GDM1 (cell line): Measurements from ENCODE around the gene SLMAP.

Source experiments
- DNase-seq: peaks from one replicate; lab custom pipeline; 2025; lab: John Stamatoyannopoulos, UW

Gene SLMAP

DNA sequence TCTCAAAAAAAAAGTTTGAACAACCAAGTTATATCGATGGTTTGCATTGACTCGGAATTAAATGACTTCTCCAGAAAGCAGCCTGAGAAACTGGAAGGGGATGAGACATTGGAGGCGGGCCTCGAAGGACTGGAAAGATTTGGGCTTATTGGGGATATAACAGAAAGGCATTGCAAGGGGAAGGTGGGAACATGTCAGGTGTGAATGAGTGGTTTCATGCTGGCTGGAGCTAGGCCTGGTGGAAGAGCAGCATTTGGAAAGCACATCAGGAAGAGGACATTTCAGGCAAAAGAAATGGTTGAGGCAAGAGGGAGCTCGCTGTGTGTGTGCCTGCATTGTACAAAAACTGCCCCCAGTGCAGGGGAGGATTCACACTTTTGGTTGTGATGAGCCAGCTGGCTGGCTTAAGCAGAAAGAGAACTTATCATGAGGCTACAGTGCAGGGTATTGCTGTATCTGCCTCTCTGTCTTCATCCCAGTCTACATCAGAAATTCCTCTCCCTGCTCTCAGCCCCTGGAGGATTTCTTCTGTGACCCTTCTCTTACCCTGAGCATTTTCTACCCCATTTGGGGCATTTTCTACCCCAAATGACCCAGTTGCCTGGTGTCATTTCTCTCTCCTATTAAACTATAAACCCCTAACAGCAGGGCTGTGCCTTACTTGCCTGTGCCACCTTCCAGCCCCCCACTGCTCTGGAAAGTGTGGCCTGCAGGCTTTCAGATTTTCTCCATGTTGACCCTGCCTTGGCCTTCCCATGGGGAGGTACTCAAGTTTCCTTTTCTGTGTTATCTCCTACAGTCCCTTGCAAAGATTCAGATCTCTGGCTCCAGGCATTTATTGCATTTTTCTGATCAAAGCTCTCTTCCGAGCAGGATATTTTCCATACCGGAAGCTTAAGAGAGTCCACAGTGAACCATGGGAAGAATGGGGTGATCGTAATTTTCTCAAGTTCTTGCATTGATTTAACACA lies 187.7 kb downstream of the SLMAP start:
- no peak for DNase-seq

DNA sequence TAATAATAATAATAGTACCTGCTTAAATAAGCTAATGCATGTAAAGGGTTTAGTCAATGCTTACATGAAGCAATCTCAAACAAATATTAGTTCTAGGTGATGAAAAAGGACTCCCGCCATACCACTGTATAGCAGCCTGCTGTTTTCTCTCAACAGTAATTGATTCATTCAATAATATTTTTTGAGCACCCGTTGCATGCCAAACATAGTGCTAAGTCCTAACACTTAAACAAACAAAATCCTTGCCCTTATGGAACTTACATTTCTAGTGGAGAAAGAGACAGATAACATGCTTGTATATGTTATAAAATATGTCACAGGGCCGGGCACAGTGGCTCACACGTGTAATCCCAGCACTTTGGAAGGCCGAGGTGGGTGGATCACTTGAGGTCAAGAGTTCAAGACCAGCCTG lies 190.9 kb downstream of the SLMAP start:
- no peak for DNase-seq

DNA sequence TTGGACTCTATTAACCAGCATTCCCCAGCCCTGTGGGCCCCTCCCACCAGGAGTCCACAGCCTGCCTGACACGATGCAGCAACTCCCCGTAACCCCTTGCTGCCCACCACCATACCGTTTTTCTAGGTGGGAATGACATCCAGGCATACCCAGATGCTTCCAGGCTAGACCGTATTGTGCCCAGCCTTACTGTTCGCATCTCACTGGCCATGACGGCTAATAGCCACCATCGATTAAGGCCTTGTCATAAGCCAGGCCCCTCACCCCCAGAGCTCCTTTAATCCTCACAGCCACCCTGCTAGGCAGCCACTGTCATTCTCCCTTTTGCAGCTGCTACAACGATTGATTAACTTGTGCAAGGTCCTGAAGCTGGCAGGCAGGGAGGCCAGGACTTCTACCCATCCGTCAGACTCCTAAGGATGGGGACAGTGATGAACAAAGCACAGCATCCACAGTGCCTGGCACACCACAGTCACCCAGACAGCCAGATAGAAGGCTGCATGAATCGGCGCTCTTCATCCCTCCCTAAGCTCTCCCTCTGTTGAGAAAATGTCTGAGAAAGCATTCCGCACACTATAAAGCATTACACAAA lies 192.1 kb downstream of the SLMAP start:
- DNase-seq, result no peak

DNA sequence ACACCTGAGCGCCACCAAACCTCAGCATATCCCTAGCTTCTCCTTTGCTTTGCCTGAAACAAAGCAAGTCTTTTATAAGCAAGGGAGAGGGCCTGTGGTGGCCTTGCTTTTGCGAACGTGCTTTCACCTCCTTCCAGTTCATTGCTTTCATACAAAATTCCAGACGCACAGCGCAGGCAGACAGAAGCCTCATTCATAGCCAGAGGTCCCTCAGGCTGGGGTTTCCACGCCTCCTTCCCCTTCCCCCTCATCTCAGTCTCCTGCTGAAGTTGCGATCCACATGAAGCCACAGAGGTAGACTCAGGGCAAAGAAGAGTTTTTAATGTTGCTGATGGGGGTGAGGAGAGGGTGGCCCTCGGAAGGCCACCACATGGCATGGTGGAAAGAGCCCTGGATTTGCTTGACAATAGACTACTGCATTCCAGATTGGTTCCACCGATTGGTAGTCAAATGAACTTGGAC lies 192.7 kb downstream of the SLMAP start:
- DNase-seq, result no peak

DNA sequence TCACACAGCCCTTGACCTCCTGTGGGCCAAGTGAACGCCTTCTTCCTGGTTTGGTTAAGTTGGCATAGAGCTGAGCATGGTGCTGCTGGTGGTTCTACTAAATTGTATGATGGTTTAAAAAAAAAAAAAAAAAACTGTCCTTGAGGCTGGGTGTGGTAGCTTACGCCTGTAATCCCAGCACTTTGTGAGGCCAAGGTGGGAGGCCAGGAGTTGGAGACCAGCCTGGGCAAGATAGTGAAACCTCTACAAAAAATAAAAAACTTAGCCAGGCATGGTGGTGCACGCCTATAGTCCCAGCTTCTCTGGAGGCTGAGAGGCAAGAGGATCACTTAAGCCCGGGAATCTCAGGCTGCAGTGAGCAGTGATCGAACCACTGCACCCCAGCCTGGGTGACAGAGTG lies 193.2 kb downstream of the SLMAP start:
- DNase-seq, result no peak

DNA sequence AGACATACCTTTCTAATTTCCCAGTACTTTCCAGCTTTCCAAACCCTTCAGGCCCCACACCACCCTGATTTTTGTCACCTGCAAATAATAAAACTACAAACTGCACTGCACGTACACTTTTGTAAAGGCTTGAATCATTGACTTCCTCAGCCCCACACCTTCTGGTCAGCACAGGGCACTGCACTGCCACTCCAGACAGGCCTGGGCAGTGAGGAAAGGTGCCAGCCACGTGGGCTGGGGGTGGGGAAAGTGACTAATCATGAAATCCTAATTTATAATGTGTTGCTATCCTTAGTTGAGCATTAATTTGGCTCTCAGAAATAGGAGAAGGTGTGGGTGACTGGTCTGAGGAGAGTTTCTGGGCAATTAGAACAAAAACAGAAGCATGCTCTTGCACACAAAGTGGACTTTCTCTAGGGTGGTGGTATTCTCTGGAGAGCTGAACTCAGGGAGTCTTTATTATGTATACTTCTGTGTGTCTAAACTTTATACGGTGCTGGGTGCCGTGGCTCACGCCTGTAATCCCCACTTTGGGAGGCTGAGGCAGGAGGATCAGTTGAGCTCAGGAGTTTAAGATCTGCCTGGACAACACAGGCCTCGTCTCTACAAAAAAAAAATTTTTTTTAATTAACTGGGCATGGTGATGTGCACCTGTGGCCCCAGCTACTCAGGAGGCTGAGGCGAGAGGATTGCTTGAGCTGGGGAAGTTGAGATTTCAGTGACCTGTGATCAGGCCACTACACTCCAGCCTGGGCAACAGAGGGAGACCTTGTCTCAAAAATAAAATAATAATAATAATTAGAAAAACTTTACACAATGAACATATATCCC lies 193.9 kb downstream of the SLMAP start:
- no peak for DNase-seq

DNA sequence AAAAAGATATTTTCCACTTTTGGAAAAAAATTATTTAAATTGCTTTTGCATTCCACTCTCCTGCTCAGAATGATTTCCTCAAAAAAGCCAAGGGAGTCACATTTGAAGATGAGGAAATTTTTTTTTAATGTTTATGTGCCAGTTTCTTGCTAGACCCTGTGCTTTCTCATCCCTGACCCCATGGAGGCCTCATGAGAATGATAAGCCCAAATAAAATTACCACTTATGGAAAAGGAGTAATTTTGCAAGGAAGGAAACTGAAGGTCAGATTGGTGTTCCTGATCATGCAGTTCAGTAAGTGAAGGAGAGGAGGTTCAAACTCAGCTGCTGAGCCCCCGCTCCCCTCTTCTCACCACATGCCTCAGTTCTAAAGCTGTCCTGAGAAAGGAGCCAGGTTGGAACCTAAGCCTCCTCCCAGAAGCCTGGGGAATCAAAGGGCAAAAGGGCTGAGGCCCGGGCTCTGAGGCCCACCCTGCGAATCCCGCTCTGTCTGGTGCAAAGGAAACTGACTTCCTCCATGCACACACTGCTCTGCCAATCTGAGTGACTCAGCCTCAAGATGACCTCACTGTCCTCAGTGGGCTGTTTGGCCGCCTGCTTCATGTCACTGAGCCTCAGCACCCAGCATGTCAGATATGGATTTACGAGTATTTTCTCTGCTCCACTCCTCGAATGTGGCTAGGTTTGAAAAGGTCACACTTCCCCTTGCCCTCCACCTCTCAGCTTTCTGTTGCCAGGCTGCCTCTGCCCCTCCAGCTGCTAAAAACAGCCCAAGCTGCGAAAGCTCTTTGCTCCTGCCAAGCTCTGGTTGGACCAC lies 195.2 kb downstream of the SLMAP start:
- peak; percentile 83 for DNase-seq

DNA sequence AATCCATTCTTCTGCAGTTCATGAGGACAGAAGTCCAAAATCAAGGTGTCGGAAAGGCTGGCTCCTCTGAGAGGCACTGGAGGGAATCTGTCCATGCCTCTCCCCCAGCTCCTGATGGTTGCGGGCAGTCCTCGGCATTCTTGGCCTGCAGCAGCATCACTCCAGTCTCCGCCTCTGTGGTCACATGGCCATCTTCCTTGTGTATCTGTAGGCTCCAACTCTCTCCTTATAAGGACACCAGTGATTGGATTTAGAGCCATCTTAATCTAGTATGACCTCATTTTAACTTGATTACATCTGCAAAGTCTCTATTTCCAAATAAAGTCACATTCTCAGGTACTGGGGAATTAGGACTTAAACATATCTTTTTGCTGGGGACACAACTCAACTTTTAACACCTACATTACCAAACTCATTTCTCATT lies 196.1 kb downstream of the SLMAP start:
- DNase-seq, result no peak

DNA sequence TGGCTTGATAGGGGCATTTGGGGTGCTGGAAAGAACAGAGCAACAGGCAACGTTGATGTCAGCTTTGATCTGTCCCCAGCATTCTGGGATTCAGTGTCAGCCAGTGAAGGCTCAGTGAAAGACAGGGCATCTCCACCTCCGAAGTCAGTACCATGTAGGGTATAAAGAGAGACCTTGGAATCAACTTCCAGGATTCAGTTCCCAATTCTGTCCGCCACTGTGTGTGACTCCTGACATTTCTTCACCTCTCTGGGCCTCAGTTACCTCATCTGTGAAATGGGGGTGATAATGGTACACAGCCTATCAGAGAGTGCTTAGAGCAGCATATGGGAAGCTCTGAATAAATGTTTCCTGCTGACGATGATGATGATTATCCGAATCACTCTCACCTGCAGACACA lies 196.5 kb downstream of the SLMAP start:
- no peak for DNase-seq

DNA sequence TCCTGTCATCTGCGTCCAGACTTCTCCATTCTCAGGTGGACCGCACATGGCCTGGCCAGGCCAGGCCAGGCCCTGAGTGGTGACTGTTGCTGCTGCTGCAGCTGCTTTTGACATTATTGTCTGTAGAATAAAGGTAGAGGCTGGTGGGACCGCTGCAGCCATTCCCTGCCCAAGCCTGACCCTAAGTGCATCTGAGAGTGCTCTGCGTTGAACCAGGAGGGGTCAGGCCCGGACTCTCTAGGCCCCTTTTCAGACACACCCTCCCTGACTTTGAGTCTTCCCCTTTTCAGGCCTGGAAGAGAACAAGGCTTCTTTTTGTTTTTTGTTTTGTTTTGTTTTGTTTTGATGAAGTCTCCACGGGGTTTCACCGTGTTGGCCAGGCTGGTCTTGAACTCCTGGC lies 197.5 kb downstream of the SLMAP start:
- DNase-seq, result no peak

DNA sequence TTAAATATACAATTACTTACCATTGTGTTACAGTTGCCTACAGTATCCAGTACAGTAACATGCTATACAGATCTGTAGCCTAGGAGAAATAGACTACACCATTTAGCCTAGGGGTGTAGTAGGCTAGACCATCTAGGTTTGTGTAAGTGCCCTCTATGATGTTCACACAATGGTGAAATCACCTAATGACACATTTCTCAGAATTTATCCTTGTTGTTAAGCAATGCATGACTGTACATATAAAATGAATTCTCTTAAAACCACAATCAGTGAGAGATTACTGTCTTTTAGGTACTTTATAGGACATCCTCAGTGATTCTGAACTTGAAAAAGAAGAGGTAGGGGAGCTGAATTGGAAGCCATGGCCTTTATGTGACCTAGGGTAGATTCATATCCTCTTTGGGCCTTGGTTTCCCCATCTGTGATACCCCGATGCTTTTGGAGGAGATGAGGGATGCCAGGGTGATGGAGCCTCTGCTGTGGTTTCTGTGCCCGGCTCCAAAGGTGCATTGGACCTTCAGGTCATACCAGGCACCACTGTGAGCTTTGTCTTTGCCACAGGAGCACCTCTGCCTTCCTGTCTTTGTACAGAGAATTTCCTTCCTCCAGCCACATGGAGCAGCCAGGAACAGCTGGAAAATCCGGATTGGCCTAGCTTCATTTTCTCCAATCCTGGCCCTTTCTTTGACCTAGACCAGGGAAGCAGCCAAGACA lies 200.2 kb downstream of the SLMAP start:
- no peak for DNase-seq

DNA sequence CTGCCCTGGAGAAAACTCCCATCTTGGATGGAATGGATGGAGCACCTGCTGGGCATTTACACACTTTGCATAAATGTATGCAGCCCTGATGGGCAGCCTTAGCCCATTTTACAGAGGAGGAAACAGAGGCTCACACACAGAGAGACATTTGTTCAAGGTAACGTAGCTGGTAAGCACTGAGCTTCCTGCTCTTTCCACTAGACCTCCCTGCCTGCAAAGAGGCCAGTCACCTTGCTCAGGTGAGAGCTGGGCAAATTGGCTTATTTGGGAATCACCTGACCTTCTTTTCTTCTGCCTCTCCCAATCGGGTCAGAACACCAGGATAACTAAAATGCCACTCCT lies 200.7 kb downstream of the SLMAP start:
- DNase-seq, result no peak

DNA sequence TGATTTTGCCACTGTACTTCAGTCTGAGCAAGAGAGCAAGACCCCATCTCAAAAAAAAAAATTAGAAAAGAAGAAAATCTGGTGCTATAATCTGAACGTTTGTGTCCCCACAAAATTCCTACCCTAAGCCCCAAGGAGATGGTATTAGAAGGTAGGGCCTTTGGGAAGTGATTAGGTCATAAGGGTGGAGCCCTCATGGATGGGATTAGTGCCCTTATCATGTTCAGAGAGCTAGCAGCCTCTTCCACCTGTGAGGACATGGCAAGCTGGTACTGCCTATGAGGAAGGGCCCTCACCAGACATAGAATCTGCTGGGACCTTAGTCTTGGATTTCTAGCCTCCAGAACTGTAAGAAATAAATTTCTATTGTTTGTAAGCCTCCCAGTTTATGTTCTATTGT lies 201.7 kb downstream of the SLMAP start:
- DNase-seq, result no peak

DNA sequence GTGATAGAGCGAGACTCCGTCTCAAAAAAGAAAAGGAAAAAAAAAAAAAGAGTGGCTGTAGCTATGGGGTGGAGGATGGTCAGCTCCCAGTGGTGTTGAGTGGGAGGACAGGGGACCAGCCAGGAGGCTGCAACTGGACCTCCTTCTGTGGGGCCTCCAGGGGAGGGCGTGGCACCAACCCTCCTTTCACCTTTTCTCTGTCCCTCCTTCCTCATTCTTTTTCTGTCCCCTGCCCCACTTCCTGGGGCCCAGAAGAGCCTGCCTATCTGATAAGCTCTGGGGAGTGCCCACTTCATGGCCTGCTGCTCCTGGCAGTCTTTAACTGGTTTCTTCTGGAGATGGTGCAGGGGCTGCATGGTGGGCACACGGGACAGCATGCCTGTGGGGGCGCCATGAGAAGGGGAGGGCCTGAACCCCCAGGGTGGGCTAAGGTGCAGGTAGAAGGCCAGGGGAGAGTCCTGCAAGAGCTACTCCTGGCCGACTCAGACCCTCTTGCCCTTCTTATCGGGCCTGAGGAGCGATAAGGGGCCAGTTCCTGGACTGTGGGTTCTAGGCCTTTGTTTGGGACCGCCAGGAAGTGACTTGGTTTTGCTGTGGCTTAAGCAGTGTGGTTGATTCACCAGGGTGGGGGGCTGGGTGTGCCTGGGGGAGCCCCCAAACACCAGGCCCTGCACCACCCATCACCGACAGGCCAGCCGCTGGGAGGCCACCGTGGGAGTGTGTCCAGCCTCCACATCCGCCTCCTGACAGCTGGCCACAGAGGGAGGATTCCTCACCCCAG lies 202.7 kb downstream of the SLMAP start:
- no peak for DNase-seq

DNA sequence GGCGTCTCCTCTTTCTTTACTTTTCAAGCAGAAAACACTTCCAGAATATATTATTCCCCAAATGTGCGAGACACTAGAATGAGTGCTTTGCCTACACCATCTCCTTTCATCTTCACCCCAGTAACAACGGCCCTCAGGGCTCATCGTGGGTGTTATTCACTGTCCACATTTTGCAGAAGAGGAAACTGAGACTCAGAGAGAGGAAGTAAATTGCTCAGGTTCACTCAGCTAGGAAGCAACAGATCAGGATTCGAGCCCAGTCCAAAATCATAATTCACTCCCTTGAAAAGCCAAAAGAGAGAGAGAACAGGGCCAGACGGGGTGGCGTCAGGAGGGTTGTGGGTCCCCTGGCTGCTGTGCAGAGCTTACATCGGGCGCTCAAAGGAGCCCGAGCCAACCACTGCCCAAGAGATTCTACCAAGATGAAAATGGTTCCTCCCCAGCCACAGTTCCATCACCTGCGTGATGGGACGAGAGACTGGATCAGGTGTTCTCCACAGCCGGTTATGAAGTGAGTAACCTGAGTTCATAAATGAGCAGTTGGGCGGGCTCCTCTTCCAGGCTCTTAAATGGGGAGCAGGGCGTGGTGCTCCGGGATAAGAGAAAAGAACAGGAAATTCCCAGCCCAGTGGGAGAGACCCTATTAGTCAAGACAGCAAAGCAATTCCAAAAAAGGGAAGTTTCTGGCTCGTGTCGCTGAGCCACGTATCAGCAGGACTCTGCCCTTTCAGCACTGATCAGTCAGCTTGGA lies 203.5 kb downstream of the SLMAP start:
- no peak for DNase-seq

DNA sequence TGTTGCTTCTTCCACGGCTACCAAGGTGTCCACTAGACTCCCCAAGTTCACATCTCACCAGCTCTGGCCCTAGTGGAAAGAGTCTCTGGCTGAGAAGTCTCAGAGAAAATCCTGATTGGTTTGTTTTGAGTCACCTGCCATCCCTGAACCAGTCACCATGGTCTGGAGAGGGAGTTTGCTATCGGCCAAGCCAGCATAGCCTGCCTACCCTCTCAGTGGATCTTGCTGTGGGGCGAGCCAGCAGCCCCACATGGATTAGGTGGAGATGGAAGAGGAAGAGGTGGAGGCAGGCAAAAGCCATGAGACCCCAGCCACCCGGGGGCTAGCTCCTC lies 204.0 kb downstream of the SLMAP start:
- no peak for DNase-seq

DNA sequence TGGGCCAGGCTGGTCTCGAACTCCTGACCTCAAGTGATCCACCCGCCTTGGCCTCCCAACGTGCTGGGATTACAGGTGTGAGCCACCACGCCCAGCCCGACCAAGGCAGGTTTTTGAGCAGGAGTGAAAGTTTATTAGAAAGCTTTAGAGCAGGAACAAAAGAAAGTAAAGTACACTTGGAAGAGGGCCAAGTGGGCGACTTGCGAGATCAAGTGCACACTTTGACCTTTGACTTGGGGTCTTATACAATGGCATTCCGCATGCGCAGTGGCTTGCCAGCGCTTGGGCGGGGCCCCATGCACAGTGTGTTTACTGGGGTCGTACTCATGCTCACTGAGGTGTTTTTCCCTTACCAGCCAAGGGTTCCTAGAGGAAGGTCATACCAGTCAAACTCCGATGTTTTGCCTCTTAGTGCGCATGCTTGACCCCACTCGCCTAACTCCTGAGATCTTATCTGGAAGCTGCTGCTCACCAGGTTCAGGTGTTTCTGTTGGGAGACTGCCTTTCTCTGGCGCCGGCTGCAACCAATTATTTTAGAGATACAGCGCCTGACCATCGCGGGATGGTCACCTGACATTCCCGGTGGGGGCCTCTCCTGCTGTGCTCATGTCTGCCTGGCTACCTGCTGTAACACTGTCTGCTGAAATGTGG lies 205.2 kb downstream of the SLMAP start:
- DNase-seq, result no peak

DNA sequence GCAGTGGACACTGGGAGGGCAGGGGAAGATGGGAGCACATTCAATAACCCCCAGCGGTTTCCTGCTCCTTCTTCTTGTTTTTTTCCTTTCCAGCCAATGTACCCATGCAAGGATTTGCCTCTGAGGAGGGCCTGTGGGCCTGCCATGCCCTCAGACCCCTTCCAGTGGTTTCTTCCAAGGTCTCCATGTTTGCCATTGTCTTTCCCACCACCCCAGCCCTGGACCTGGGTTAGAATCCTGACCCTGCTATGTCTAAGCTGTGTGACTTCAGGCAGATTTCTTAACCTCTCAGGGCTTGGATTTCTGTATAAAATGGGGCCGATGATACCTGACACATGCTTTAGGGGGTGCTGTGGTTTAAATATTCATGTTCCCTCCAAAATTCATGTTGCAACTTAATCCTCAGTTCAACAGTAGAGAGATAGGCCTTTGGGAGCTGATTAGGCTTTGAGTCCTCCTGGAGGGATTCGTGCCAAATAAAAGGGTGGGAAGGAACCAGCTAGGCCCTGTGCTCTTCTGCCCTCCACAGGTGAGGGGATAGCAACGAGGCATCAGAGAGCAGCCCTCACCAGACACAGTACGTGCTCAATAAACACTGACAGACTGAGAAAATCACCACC lies 205.8 kb downstream of the SLMAP start:
- DNase-seq, result no peak

DNA sequence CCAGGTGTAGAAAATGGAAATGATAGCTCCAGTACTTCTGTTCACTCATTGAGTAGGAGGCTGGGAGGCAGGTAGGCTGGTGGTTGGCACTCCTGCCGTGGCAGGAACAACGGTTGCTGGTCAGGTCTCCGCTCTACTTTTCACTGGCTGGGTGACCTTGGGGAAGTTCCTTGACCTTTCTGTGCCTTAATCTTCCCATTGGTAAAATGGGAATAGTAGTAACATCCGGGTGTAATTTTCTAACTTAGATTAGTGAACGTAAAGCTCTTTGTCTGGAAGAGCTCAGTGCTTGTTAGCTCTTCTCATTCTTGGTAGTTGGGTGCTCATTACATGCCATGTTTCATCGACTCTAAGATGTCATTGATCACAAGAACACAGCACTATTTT lies 206.3 kb downstream of the SLMAP start:
- DNase-seq, result no peak
